HEK293 (cell line): ENCODE measurements around the gene MAS1.

ENCODE experiments used
- CTCF ChIA-PET: fragments of 350-600 bp; formaldehyde crosslinking; extraction: SDS; loops from one replicate; lab custom pipeline; 2021; ENCODE audit warnings: antibody characterized with exemption; lab: Yijun Ruan, JAX
- POLR2A ChIA-PET: fragments of 300-600 bp; formaldehyde crosslinking; extraction: SDS; loops from one replicate; lab custom pipeline; 2020; ENCODE audit warnings: antibody characterized with exemption, inconsistent platforms; lab: Yijun Ruan, JAX
- H3K27ac ChIP-seq: fragments of 200-500 bp; sonication (Bioruptor generic); 2 replicates; pipeline ENCODE4 v1.5.1; 2014; ENCODE audit warnings: low read depth, low read length, control low read depth, inconsistent platforms; ENCODE audit errors: extremely low read depth
- H3K36me3 ChIP-seq, 2 experiments: fragments of 200-500 bp in 1 of 2; sonication (Bioruptor generic) in 1 of 2; 1 replicate in 1 of 2; 2 replicates in 1 of 2; pipeline ENCODE4 v1.5.1; 2014 to 2017; ENCODE audit warnings: inconsistent platforms in 2 of 2, low read length in 2 of 2; ENCODE audit not compliant: control insufficient read depth in 2 of 2, insufficient read depth in 1 of 2
- H3K4me1 ChIP-seq: fragments of 200-500 bp; sonication (Bioruptor generic); 2 replicates; pipeline ENCODE4 v1.5.1; 2014; ENCODE audit warnings: mild to moderate bottlenecking, low read length, inconsistent platforms; ENCODE audit not compliant: control insufficient read depth, insufficient read depth
- H3K4me3 ChIP-seq: 2 replicates; pipeline ENCODE4 v1.5.1; 2011; ENCODE audit warnings: low read depth, mild to moderate bottlenecking, control low read depth, low read length, moderate library complexity
- H3K9me3 ChIP-seq: fragments of 200-500 bp; sonication (Bioruptor generic); 2 replicates; pipeline ENCODE4 v1.5.1; 2014; ENCODE audit warnings: low read depth, low read length, inconsistent platforms; ENCODE audit not compliant: control insufficient read depth, insufficient read depth
- BCL11B ChIP-seq: fragments of 450-650 bp; formaldehyde crosslinking; IDR thresholded peaks from 2 replicates; pipeline ENCODE4 v1.5.1; 2016; ENCODE audit warnings: low read depth, missing biosample characterization, missing genetic modification characterization
- FEZF1 ChIP-seq: fragments of 450-650 bp; formaldehyde crosslinking; IDR thresholded peaks from 2 replicates; pipeline ENCODE4 v1.5.1; 2016; ENCODE audit warnings: missing biosample characterization, missing genetic modification characterization
- HOXA7 ChIP-seq: sonication (generic); formaldehyde crosslinking; IDR thresholded peaks from 2 replicates; pipeline ENCODE4 v1.8.1; 2022; ENCODE audit warnings: missing genetic modification reagents, borderline replicate concordance
- HOXC10 ChIP-seq: sonication (generic); formaldehyde crosslinking; IDR thresholded peaks from 2 replicates; pipeline ENCODE4 v1.8.1; 2023; ENCODE audit warnings: mild to moderate bottlenecking, missing genetic modification reagents
- INSM2 ChIP-seq: fragments of 450-650 bp; formaldehyde crosslinking; IDR thresholded peaks from 2 replicates; pipeline ENCODE4 v1.5.1; 2016; ENCODE audit warnings: missing biosample characterization, missing genetic modification characterization
- KLF16 ChIP-seq: fragments of 450-650 bp; formaldehyde crosslinking; IDR thresholded peaks from 2 replicates; pipeline ENCODE4 v1.5.1; 2017; ENCODE audit warnings: missing biosample characterization, missing genetic modification characterization
- ZBTB11 ChIP-seq: fragments of 450-650 bp; formaldehyde crosslinking; conservative IDR thresholded peaks from 2 replicates; pipeline ENCODE4 v1.5.1; 2016; ENCODE audit warnings: low read depth, missing biosample characterization, missing genetic modification characterization
- ZBTB17 ChIP-seq: fragments of 450-650 bp; formaldehyde crosslinking; IDR thresholded peaks from 2 replicates; pipeline ENCODE4 v1.5.1; 2016; ENCODE audit warnings: missing biosample characterization, missing genetic modification characterization
- ZBTB21 ChIP-seq: fragments of 450-650 bp; formaldehyde crosslinking; IDR thresholded peaks from 2 replicates; pipeline ENCODE4 v1.5.1; 2017; ENCODE audit warnings: missing biosample characterization, missing genetic modification characterization
- ZBTB6 ChIP-seq: fragments of 450-650 bp; formaldehyde crosslinking; IDR thresholded peaks from 2 replicates; pipeline ENCODE4 v1.5.1; 2017; ENCODE audit warnings: missing biosample characterization, missing genetic modification characterization
- ZBTB7A ChIP-seq: fragments of 450-650 bp; formaldehyde crosslinking; IDR thresholded peaks from 2 replicates; pipeline ENCODE4 v1.5.1; 2016; ENCODE audit warnings: low read depth, missing biosample characterization, missing genetic modification characterization
- ZFP41 ChIP-seq: fragments of 450-650 bp; formaldehyde crosslinking; IDR thresholded peaks from 2 replicates; pipeline ENCODE4 v1.5.1; 2016; ENCODE audit warnings: missing biosample characterization, missing genetic modification characterization, borderline replicate concordance
- ZNF148 ChIP-seq: fragments of 450-650 bp; formaldehyde crosslinking; IDR thresholded peaks from 2 replicates; pipeline ENCODE4 v1.5.0; 2017; ENCODE audit warnings: missing biosample characterization, missing genetic modification characterization, borderline replicate concordance
- ZNF184 ChIP-seq: fragments of 450-650 bp; IDR thresholded peaks from 2 replicates; pipeline ENCODE4 v1.5.1; 2018; ENCODE audit warnings: missing biosample characterization, mild to moderate bottlenecking, missing genetic modification characterization
- ZNF221 ChIP-seq: fragments of 450-650 bp; formaldehyde crosslinking; IDR thresholded peaks from 2 replicates; pipeline ENCODE4 v1.5.1; 2017; ENCODE audit warnings: missing biosample characterization, missing genetic modification characterization, borderline replicate concordance
- ZNF23 ChIP-seq: fragments of 450-650 bp; formaldehyde crosslinking; IDR thresholded peaks from 2 replicates; pipeline ENCODE4 v1.5.1; 2016; ENCODE audit warnings: missing biosample characterization, missing genetic modification characterization, borderline replicate concordance
- ZNF292 ChIP-seq: fragments of 450-650 bp; formaldehyde crosslinking; IDR thresholded peaks from 2 replicates; pipeline ENCODE4 v1.5.1; 2016; ENCODE audit warnings: low read depth, missing biosample characterization, missing genetic modification characterization, borderline replicate concordance
- ZNF302 ChIP-seq: fragments of 450-650 bp; formaldehyde crosslinking; IDR thresholded peaks from 2 replicates; pipeline ENCODE4 v1.5.1; 2016; ENCODE audit warnings: missing biosample characterization, missing genetic modification characterization, low read depth
- ZNF391 ChIP-seq: fragments of 450-650 bp; formaldehyde crosslinking; IDR thresholded peaks from 2 replicates; pipeline ENCODE4 v1.5.1; 2016; ENCODE audit warnings: low read depth, missing biosample characterization, missing genetic modification characterization, borderline replicate concordance
- ZNF416 ChIP-seq: fragments of 450-650 bp; formaldehyde crosslinking; IDR thresholded peaks from 2 replicates; pipeline ENCODE4 v1.5.1; 2016; ENCODE audit warnings: missing biosample characterization, missing genetic modification characterization
- ZNF488 ChIP-seq: fragments of 450-650 bp; formaldehyde crosslinking; IDR thresholded peaks from 2 replicates; pipeline ENCODE4 v1.5.1; 2016; ENCODE audit warnings: missing biosample characterization, missing genetic modification characterization
- ZNF560 ChIP-seq: fragments of 450-650 bp; formaldehyde crosslinking; IDR thresholded peaks from 2 replicates; pipeline ENCODE4 v1.5.1; 2017; ENCODE audit warnings: missing biosample characterization, missing genetic modification characterization, borderline replicate concordance
- ZNF571 ChIP-seq: fragments of 450-650 bp; formaldehyde crosslinking; IDR thresholded peaks from 2 replicates; pipeline ENCODE4 v1.5.0; 2017; ENCODE audit warnings: missing biosample characterization, missing genetic modification characterization

MAS1 gene

GRCh38 chr6:159884720-159885119 lies 6.1 kb upstream of the MAS1 start:
- H3K36me3 ChIP-seq = no peaks in the 10 kb centered on the region
- no peak overlapping the region for H3K4me3 ChIP-seq
- H3K27ac ChIP-seq = no peak overlapping the region
- CTCF ChIA-PET = interaction anchor here (0.6 to 1.1 kb wide), 2 partner anchors 15 to 202 kb away, joined by 3 to 4 read pairs; no protein-coding TSS in a partner anchor
- no peaks in the 10 kb centered on the region for H3K4me1 ChIP-seq
- POLR2A ChIA-PET = no interaction called here
- no peak for TF ChIP-seq ZNF571 (tag by site-specific recombination)
- TF ChIP-seq BCL11B = no peak
- no peak for TF ChIP-seq KLF16 (tag by site-specific recombination)
- TF ChIP-seq ZNF488 (tag by site-specific recombination) = no peak
- TF ChIP-seq INSM2 (tag by site-specific recombination) = no peak
- TF ChIP-seq ZNF221 = no peak
- TF ChIP-seq HOXC10 (CRISPR knock-in tag) = no peak
- TF ChIP-seq ZNF416 (tag by site-specific recombination) = no peak
- no peak for TF ChIP-seq ZNF292 (tag by site-specific recombination)
- no peak for TF ChIP-seq FEZF1
- TF ChIP-seq ZBTB11 (tag by site-specific recombination) = no peak
- TF ChIP-seq ZFP41 (tag by site-specific recombination) = no peak
- TF ChIP-seq ZBTB6 (tag by site-specific recombination) = no peak
- TF ChIP-seq ZNF148 (tag by site-specific recombination) = no peak
- no peaks in the 10 kb centered on the region for H3K9me3 ChIP-seq

- H3K4me1 ChIP-seq = no peaks in the 10 kb centered on the region
- no peak overlapping the region for H3K4me3 ChIP-seq
- no peak overlapping the region for H3K27ac ChIP-seq
- no peaks in the 10 kb centered on the region for H3K9me3 ChIP-seq
- POLR2A ChIA-PET = no interaction called here
- H3K36me3 ChIP-seq = no peaks in the 10 kb centered on the region
- CTCF ChIA-PET = interaction anchor here (1.4 kb wide), 1 partner anchor 56 kb away, joined by 3 read pairs; no protein-coding TSS in a partner anchor
- TF ChIP-seq ZBTB21 (tag by site-specific recombination) (no peak), ZNF560 (tag by site-specific recombination) (no peak), ZNF302 (tag by site-specific recombination) (no peak), ZBTB17 (no peak), ZNF23 (no peak), HOXA7 (CRISPR knock-in tag) (no peak), ZBTB11 (tag by site-specific recombination) (no peak), ZBTB7A (no peak), ZNF184 (tag by site-specific recombination) (no peak), ZNF391 (no peak)
These were observed 4.5 kb upstream of the MAS1 start for GRCh38 chr6:159886270-159886669.
